GM12892 (cell line): ENCODE results near the gene IGSF21.

ENCODE experiments used
- POLR2A ChIP-seq: IDR thresholded peaks from 2 replicates; pipeline ENCODE4 v1.6.1; 2011; ENCODE audit warnings: low read depth, low read length, control low read depth
- POLR2AphosphoS5 ChIP-seq: IDR thresholded peaks from 2 replicates; pipeline ENCODE4 v1.6.1; 2011; ENCODE audit warnings: low read depth, low read length, control low read depth
- TAF1 ChIP-seq: IDR thresholded peaks from 2 replicates; pipeline ENCODE4 v1.6.1; 2011; ENCODE audit warnings: low read depth, mild to moderate bottlenecking, control low read depth, low read length, borderline replicate concordance

- TF ChIP-seq POLR2AphosphoS5 (no peak), POLR2A (no peak), TAF1 (no peak)
These were observed 1.6 kb downstream of the IGSF21 start for GRCh38 chr1:18109058-18109755.
